ENCODE measurements around the gene FOXP1. TPM values are rescaled to one million over a fixed set of nuclear protein-coding genes. Genes with fewer than 3 reads are reported as not detected.

The FOXP1 gene
- total RNA-seq, 4 donors from 2014 or later, result 13.2 to 46.6 (median 29.2) TPM

DNA sequence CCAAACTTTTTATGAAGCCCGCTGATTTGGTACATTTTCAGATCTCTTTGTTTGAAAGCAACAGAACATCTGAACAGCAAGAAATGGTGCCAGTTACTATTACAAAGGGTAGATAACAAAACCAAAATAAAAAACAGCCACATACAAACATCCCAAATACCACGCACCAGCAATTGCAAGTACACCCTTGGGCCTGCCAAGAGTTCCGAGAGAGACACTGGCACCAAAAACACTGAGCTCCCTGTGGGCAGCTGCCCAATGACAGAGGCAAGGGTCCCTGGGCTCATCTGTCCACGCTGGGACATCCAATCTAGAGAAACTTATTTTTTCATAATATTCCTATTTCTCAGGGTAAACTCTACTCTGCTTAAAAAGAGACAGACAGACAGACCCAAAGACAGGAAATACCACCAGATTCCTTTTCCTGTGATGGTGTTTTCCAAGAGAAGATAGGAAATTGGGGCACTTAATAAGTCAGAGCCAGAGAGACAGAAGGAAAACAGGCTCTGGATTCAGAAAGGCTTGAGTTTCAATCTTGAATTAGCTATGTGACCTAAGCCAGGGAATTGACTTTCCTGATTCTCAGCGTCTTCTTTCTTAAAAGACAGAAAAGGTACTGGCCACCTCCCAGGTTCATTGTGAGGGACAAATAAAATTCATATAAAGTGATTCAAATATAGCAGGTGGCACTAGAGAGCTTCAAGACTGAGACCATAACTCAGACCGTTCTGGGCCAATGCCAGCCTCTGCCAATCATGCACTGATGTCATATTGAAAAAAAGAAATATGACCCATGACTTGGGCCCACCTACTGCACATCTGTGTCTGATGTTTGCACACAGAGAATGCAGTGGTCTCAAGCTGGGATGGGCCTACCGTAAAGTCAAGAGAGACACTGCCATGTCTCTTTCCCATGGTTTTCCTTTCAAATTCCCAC, 61.3 kb downstream of the FOXP1 start:
- Histone ChIP-seq H3K9me3 (no peaks in the 10 kb centered on the region), H3K27me3 (no peaks in the 10 kb centered on the region), H3K27ac (no peak overlapping the region), H3K36me3 (no peaks in the 10 kb centered on the region), H3K4me3 (no peak overlapping the region), H3K4me1 (peaks cover 12% of the 10 kb centered on the region in 2 donors)
- ATAC-seq (peak; percentile 30 to 42), DNase-seq (no peak)
- TF ChIP-seq CTCF (IDR thresholded peaks at IDR 0.05 in 4 of 5, conservative IDR thresholded peaks at IDR 0.05 in 1 of 5) (no peak), POLR2A (IDR thresholded peaks at IDR 0.05) (no peak)
- in situ Hi-C loops (cut with MboI; ENCODE audit: low sequenced_read_pairs in 4 of 4) (no loop called here), intact Hi-C loops (cut with DNase I; ENCODE audit: low total_unique reads) (no loop called here)

- Histone ChIP-seq H3K4me3 (no peak overlapping the region), H3K4me1 (peaks cover 12% of the 10 kb centered on the region in 2 donors), H3K36me3 (no peaks in the 10 kb centered on the region), H3K27me3 (no peaks in the 10 kb centered on the region), H3K9me3 (no peaks in the 10 kb centered on the region), H3K27ac (no peak overlapping the region)
- intact Hi-C loops (cut with DNase I; ENCODE audit: low total_unique reads) (no loop called here), in situ Hi-C loops (cut with MboI; ENCODE audit: low sequenced_read_pairs in 4 of 4) (no loop called here)
- TF ChIP-seq POLR2A (IDR thresholded peaks at IDR 0.05) (no peak), CTCF (IDR thresholded peaks at IDR 0.05 in 4 of 5, conservative IDR thresholded peaks at IDR 0.05 in 1 of 5) (no peak)
- no peak for DNase-seq
- no peak for ATAC-seq
Measured at GRCh38 chr3:71521021-71521352, 62.5 kb downstream of the FOXP1 start.

DNA sequence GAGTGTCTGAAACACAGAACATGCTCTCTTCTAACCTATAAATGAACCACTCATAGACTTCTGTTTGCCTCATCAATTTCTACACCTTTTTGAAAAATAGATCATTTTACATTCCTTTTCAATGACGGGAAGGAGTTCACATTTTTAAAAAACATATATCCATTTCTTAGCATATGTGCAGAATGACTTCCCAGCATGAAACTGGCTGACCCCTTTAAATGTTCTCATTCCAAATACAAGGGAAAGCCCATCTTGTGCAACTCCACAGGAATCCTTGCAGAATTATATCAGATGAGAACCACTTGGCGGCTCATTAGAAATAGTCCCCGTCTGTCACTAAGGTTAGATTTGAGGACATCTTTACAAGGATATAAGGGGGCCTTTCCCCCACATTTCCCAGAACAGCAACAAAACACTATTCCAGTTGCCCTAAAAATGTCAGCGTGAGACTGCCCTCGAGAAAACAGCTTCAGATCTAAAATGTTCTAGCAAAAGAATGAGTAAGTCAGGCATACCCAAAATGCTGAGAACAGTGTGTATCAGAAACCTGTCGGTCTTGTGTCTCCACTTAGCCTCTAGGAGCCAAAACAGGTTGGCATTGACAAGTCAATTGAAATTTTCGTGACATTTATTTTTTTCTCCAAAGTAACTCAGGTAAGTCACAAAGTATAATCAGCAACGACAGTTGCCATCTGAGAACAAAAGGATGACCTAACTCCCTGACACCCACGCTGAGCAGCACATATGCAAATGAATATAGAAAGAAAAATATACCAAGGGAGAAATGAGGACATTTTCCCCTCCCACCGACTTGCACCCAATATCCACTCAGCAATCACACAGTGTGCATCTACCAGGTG, 63.1 kb downstream of the FOXP1 start:
- H3K9me3 ChIP-seq, result no peaks in the 10 kb centered on the region
- H3K4me3 ChIP-seq, result no peak overlapping the region
- no peak overlapping the region for H3K27ac ChIP-seq
- ATAC-seq, result no peak
- H3K27me3 ChIP-seq, result no peaks in the 10 kb centered on the region
- TF ChIP-seq POLR2A (IDR thresholded peaks at IDR 0.05), result no peak
- TF ChIP-seq CTCF (IDR thresholded peaks at IDR 0.05 in 4 of 5, conservative IDR thresholded peaks at IDR 0.05 in 1 of 5), result no peak
- H3K4me1 ChIP-seq, result peaks cover 12% of the 10 kb centered on the region in 2 donors
- intact Hi-C loops (cut with DNase I; ENCODE audit: low total_unique reads), result no loop called here
- in situ Hi-C loops (cut with MboI; ENCODE audit: low sequenced_read_pairs in 4 of 4), result no loop called here
- DNase-seq, result no peak
- no peaks in the 10 kb centered on the region for H3K36me3 ChIP-seq

- in situ Hi-C loops (cut with MboI; ENCODE audit: low sequenced_read_pairs in 4 of 4) (no loop called here), intact Hi-C loops (cut with DNase I; ENCODE audit: low total_unique reads) (no loop called here)
- H3K27me3 ChIP-seq, result no peaks in the 10 kb centered on the region
- TF ChIP-seq CTCF (IDR thresholded peaks at IDR 0.05 in 4 of 5, conservative IDR thresholded peaks at IDR 0.05 in 1 of 5) (no peak), POLR2A (IDR thresholded peaks at IDR 0.05) (no peak)
- no peaks in the 10 kb centered on the region for H3K9me3 ChIP-seq
- no peak overlapping the region for H3K27ac ChIP-seq
- ATAC-seq, result no peak
- H3K4me3 ChIP-seq, result no peak overlapping the region
- no peaks in the 10 kb centered on the region for H3K36me3 ChIP-seq
- H3K4me1 ChIP-seq, result peaks cover 12% of the 10 kb centered on the region in 2 donors
- no peak for DNase-seq
Measured at GRCh38 chr3:71518089-71518488, 65.4 kb downstream of the FOXP1 start.
